Dedifferentiated amniotic fluid mesenchymal stem cell (primary cell): ENCODE results near the gene LRRC45.

Source experiments
- DNase-seq: peaks from one replicate; pipeline ENCODE4 v3.0.0-alpha.2; 2016; ENCODE audit errors: extremely low spot score

The LRRC45 gene

DNA sequence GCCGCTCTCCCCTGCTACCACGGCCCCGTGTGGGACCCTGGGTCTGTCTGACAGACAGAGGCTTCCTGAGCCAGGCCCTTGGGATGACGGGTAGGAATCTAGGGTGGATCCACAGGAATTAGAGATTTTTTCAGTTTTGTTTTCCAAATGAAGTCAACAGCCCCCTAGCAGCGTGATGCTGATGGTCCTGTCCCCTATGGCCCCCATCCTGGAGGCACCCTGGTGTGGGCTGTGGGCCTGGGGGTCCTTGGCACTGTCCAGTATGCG, 15.9 kb upstream of the LRRC45 start:
- DNase-seq, result no peak

DNA sequence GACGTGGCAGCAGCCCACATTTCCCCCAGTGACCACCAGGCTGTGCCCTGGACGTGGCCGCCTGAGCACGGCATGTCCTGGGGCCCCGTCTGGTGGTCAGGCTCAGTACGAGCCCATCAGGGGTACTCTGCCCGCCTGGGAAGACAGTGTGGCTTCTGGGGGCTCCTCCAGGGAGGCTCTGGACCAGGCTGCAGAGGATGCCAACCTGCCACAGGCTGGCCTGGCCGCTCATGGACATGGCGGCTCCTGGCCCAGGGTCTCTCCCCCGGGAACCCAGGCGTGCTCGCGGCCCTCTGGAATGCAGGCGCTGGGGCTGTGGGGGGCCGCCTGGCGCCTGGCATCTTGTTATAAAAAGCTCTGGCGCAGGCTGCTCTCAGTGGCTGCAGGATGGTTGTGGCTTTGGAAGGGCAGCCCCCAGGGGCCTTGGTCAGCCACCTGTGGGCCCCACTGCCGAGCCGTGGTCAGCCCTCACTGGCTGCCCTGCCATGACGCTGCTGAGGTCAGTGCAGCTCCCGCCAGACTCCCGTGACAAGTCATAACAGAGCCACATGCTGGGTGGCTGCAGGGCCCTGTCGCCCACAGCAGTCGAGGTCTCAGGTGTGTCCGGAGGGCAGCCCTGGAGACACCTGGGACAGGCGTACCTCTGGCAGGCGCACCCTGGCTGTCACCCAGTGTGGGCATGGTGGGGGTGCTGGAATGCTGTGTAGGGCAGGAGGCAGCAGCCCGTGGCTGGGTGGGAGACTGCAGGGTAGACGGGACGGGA, 15.4 kb upstream of the LRRC45 start:
- DNase-seq, result no peak

DNA sequence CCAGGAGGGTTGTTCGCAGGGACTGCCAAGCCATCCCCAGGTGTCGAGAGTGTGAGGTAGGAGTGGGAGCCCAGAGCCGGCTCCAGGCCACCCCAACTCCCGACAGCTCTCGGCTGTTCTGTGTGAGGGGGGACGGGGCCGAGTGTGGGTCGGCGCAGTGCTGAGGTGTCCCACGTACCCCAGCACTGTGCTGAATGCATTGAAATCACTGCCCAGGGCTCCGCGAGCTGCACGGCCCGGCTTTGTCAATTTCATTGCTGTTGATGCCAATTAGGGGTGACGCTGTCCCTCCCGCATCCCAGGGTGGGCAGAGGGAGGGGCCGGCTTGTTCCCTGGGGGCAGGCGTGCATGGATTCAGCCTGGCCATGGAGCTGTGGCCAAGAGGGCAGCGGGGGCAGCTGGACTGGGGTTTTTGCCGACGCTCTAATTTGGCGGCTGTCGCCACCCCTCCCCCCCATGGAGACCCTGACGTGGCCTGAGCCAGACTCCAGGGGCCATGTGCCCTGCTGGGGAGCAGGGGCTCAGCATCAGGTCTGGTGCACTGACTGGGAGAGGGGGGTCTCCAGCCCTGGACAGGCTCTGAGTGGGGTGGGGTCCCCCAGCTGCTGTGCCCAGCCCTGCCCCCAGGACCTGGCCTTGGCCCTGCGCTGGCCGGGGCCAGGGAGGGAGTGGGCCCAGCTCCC, 14.7 kb upstream of the LRRC45 start:
- no peak for DNase-seq

DNA sequence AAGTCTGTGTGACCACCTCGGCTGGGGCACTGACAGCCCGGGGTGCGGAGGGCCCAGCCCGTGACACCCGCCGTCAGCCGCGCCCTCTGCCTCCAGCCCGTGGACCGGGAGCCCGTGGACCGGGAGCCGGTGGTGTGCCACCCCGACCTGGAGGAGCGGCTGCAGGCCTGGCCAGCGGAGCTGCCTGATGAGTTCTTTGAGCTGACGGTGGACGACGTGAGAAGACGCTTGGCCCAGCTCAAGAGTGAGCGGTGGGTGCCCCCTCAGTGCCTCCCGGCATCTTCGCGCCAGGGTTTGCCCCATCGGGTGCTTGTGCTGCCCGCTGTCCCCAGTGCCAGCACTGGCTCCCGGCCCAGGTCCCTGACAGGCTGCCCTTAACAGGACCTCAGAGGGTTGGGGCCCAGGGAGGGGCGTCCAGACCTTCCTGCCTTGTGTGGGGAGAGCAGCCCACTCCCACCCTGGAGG, 14.1 kb upstream of the LRRC45 start:
- no peak for DNase-seq

DNA sequence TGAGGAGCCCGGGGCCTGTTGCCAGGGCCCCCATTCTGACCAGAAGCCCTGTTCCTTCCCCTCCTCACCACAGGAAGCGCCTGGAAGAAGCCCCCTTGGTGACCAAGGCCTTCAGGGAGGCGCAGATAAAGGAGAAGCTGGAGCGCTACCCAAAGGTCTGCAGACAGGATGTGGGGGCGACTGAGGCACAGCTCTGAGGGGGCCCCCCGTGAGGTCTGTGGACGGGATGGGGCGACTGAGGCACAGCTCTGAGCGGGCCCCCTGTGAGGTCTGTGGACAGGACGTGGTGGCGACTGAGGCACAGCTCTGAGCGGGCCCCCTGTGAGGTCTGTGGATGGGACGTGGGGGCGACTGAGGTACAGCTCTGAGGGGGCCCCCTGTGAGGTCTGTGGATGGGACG, 13.7 kb upstream of the LRRC45 start:
- DNase-seq, result no peak

DNA sequence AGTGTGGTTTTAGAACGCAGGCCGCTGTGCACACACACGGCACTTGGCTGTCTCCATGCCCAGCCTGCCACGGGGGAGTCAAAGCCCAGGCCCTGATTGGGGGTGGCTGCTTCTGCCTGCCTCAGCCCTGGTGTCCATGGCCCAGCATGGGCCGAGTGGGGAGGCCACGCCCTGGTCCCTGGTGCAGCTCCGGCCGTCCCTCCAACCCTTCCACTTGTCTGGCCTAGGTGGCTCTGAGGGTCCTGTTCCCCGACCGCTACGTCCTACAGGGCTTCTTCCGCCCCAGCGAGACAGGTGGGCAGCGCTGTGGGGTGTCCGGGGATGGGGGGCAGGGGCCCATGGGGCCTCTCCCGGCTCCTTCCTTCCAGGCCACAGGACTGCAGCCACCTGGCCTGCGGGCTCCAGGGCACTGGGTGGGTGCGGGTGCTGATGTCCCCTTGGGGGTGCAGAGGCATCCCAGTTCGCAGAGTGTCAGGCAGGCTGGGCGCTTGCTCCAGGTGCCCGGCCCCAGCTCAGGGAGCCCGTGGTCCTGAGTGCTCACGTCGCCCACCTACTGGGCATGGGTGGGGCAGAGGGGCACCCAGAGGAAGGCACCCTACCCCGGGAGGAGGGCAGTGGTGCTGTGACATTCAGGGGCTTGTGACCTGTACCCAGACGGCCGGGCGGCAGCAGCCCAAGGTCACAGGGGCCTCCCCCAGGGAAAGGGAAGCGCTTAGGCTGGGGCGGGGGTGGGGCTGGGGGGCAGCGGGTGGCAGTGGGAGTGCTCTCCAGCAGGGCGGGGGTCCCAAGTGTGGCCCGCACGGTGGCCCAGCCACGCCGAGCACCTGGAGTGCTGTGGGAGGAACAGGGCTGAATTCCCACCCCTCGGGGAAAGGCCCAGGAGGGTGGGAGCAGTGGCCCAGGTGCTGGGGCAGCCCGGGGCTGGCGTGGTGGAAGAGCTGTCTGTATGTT, 12.3 kb upstream of the LRRC45 start:
- no peak for DNase-seq

DNA sequence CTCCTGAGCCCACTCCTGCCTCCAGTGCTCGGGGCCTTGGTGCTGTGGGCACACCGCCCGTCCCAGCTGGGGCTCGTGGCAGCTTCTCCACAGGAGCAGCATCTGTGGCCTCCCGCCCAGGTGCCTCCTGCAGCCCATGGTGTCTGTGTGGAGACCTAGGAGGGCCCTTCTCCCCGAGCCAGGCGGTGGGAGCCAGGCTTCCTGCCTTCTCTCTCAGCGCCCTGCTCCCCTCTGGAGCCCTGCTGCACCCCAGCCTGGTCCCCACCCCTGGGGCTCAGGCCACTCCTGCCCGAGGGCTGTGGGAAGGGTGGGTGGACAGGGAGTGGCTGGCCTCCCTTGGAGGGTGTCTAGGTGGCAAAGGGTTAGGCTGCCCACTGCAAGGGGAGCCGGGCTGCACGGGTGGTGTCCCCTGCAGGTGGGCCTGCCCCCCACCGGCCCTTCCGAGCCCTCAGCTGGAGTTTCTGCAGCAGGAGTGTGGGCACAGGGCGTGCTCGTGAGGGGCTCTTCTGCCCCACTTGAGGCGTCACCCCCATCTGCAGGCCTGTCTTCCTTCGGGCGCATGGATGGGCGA, 11.4 kb upstream of the LRRC45 start:
- no peak for DNase-seq

DNA sequence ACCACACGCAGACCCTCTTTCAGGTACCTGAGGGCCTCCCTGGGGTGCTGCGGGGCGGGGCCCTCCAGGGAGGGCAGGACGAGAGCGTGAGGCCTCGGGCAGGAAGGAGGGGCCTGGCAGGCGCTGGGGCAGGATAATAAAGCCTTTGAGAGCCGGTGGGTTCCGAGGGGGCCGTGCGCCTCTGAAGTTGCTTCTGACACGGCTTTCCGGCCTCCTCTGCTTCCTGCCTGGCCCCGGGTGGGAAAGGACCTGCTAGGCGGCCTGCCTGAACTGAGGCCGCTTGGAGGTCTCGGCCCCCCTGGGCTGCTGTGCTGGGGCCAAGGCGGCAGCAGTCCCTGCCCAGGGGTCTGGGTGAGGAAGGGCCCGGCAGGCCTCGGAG, 10.9 kb upstream of the LRRC45 start:
- no peak for DNase-seq

DNA sequence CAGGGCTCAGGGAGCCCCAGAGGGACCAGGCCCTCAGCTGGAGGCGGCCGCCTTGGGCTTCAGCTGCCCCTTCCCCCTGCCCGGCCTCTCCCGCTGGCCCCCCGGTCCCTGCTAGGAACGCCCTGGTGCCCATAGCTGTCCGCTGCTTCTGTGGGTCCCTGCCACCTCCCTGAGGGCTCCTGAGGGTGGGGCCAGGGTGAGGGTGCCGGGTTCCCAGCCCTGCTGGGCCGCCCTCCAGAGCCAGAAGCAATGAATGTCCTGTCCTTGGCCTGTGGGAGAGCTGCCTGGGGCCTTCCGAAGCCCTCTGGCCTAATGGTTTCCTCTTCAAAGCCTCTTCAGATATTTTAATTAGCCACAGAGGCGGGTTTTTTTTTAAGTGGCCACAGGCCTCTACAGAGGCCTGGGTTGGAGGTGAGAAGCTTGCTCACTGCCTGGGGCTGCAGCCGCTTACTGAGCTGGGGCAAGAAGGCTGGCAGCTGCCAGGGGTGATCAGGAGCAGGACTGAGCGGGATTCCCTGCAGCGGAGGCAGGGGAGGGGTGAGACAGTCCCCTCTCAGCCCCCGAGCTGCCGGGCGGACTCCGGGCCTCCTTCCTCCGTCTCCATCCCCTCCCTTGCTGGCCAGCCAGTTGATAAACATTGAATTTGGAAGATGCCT, 10.3 kb upstream of the LRRC45 start:
- DNase-seq, result no peak

DNA sequence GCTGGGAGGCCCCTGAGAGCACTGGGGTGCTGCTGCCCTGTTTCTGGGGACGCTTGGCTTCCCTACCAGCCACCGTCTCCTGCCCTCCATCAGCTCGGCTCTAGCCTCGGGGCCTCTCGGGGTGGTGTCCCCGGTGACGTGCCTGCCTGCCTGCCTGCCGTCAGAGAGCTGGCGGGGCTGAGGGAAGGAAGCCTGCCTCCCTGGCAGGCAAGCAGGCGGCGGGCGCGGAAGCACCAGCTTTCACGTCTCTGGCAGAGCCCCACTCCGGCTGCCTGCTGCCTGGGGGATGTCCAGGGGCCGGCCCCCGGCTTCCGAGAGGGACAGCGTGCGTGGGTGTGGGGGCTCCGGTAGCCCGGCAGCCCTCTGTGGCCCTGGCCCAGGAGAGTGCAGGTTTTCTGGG, 9.8 kb upstream of the LRRC45 start:
- DNase-seq, result no peak

DNA sequence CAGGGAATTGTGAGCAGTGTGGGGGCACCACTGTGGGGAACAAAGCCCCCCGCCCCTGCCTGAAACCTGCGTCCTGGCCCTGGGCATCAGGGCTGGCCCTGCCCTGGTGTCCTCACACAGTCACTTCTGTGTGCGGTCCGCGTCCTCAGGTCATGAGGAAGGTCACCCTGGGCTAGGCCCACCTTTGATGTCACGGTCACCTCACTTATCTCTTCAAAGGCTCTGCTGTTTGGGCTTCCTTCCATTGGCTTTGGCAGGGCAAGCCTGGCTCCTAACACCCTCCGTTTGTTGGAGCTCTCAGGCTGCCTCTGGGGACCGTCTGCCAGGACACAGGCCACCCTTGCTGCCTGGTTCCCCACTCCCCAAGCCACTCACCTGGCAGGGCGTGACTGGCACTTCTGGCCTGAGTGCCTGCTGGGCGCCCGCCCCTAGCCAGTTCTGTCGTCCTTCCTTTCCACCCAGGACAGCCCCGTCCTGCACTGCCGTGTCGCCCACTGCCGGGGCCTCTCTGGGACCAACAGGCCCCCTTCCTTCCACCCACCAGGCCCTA, 9.3 kb upstream of the LRRC45 start:
- DNase-seq, result no peak

DNA sequence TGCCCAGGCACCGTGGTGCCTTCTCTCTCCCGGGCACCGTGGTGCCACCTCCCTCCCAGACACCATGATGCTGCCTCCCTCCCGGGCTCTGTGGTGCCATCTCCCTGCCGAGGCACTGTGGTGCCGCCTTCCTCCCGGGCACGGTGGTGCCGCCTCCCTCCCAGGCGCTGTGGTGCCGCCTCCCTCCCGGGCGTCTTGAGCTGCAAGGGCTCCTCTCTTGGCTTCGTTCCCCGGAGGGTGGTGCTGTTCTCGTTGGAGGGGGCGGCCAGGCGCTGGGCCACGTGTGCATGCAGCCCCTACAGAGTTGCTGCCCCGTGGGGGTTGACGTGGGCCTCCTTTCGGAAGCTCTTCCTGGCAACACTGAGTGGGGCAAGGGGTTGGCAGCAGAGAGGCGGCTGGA, 8.7 kb upstream of the LRRC45 start:
- no peak for DNase-seq

DNA sequence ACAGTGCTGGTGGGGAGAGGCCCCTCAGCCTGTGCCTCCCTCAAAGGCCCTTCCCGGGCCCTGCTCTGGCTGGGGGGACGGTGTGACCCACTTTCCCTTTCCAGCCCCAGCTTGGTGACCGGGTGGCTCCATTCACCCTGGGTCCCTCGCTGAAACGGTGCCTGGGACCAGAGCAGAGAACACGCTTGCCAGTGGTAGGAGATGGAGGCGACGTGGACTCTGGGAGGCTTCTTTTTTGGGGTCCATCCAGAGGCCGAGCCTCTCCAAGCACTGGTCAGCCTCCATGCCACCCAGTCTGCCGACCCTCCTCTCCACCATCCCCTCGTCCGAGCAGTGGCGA, 8.2 kb upstream of the LRRC45 start:
- no peak for DNase-seq

DNA sequence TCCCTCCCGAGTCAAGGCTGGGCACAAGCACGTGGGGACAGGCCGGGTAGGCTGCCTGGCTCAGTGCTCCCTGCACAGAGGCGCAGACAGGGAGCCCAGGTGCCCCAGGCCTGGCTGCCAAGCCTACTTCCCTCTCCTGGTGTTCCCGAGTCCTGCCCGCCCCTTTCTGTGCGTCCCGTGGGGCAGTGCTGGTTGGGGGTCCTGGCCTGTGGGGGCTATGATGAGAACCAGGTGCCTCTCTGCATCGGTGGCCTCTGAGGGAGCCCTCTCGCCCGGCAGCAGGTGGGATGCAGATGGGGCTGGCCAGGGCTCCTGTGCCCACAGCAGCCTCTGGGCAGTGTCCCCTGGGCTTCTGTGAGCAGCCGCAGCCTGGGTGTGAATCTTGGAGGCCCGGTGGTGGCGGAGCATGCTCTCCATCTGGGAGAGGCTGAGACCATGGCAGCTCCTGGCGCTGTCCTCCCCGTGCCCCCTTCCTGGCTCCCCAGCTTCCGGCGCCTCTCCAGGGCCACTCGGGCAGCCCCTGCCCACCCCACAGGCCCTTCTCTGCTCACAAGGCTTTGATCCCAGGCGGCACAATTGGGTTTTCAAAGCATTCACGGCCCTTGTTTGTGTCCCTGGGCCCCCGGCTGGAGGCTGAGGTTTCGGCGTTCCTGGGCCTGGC, 7.7 kb upstream of the LRRC45 start:
- DNase-seq, result no peak

DNA sequence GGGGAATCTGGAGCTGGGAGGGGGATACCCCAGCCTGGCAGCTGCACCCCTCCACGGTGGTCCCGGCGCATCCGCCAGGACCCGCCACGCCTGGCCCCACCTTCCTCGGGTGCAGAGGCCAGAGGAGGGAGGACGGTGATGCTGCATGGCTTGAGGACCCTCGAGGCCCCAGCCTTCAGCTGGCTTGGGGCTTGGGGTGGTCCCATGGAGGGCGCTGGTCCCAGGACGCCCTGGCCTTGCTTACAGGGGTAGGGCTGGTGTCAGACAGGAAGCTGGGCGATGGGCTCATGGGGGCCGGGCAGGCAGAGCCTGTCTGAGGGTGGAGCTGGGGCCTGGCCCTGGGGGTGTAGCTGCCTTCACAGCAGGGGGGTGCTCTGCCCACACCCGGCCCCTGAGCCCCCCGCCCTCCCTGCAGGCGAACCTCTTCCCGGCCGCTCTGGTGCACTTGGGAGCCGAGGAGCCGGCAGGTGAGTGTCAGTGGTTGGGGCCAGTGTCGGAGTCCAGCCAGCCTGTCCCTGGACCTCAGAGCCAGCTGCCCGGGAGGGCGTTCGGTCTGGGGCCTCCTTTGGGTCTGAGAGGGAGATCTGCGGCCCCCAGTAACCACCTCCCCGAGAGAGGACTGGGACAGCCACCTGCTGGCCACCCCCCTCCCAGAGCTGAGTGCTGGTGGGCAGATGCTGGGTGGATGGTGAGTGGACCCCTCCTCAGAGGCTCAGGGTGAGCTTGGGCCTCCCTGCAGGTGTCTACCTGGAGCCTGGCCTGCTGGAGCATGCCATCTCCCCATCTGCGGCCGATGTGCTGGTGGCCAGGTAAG, 6.8 kb upstream of the LRRC45 start:
- no peak for DNase-seq

DNA sequence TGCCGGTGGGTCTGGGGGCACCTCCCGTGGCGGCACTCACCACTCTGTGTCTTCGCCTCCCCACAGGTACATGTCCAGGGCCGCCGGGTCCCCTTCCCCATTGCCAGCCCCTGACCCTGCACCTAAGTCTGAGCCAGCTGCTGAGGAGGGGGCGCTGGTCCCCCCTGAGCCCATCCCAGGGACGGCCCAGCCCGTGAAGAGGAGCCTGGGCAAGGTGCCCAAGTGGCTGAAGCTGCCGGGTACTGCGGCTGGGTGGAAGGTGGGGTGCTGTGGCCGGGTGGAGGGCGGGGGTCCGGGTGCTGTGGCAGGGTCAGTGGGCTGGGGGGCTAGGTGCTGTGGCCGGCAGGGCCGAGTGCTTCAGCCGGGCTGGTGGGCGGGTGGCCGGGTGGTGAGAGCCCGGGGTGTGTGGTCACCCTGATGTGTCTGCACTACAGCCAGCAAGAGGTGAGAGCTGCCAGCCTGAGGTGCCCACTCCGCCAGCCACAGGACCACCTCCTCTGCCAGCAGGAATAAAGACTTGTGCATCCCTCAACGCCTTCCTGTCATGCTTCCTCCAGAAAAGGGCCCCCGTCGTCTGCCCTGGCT, 6.1 kb upstream of the LRRC45 start:
- DNase-seq, result no peak

DNA sequence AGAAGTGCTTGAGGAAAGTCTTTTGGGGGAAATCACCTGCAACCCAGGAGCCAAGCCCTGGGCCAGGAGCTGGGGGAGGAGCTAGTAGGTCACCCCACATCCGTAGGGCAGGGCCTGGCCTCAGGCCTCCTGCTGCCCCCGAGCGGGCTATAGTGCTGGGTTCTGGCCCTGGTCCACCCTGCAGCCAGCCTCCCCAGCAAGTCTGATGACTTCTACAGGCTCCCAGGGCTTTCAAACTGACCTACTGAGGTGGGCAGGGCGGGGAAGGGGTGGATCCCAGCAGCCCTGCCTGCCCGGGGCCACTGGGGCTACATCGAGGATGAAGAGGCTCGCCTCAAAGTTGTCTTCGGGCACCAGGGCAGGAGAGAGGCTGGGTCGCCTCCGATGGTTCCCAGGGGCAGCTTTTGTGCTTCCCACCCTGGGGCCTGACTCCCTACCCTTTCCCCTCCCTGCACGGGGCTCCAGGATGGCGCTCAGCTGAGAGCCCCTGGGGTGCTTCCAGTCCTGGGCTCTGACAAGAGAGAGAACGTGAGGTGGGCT, 5.4 kb upstream of the LRRC45 start:
- DNase-seq, result no peak

DNA sequence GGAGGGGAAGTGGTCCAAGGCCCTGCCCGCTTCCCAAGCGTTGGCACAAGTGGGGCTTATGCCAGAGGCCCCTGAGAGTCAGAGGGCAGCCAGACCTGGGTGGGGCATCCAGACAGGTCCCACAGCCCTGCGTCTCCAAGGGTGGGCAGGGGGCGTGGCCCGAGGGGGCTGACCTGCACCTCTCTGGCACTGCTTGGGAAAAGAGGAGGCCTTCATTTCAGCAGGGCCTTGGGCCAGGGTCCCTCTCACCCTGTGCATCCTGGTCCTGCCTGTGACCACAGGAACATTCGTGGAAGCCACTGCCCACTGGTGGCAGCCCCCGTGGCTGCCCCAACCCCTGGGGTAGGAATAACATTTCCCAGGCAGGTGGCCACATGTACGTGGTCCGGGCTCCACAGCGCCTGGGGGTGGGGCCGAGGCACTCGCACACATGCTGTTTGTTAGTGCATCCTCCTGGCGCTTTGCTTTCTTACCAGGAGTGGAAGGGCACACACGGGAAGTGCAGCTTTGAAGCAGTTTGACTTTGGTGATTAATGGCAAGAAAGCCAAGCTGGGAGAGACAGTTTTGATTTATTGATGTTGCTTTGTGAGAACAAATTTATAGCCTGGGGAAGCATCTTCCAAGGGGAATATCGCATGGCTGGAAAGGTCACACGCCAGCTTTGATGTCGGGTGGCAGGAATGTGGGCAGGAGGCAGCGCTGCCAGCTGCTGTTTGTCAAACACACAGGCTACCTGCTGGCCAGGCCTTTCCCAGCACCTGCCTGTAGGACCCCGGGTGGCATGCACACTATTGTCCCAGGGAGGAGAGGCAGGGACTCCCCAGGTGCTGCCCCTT, 4.7 kb upstream of the LRRC45 start:
- DNase-seq, result no peak
